Left kidney (tissue), 2 donors: ENCODE data around the gene OR2AJ1. TPM values are rescaled to one million over a fixed set of nuclear protein-coding genes. Genes with fewer than 3 reads are reported as not detected.

ENCODE experiments used
- DNase-seq: peaks from one replicate; pipeline ENCODE4 v3.0.0-alpha.2; 2013
- polyA plus RNA-seq: library from polyadenylated mRNA; unstranded; fragments of 120-200 nt; gene quantifications from one replicate; pipeline ENCODE4 v1.2.1, GENCODE V29; 2013; ENCODE audit not compliant: insufficient read length

OR2AJ1 gene
- polyA plus RNA-seq, 1 donor: not detected

- no peak for DNase-seq
Observed at GRCh38 chr1:247961791-247962190, 37.1 kb downstream of the OR2AJ1 start.

GRCh38 chr1:247962911-247963588, 38.4 kb downstream of the OR2AJ1 start:
- no peak for DNase-seq

- DNase-seq: no peak
Observed at GRCh38 chr1:247964933-247965332, 40.2 kb downstream of the OR2AJ1 start, which contains the start of gene OR2AK2. OR2AK2 (plus strand) TSS chr1:247965233; CDS start chr1:247965377, 144 bp downstream.

GRCh38 chr1:247966532-247967204, 42.0 kb downstream of the OR2AJ1 start:
- DNase-seq: no peak

Other genes starting within 250 kb of the OR2AJ1 start
- gene OR13G1, start 245.2 kb upstream of the OR2AJ1 start, polyA plus RNA-seq: not detected
- gene OR6F1, start 208.2 kb upstream of the OR2AJ1 start, polyA plus RNA-seq: not detected
- not detected for gene OR14K1, start 186.3 kb upstream of the OR2AJ1 start, polyA plus RNA-seq
- not detected for gene OR14A2, start 176.7 kb upstream of the OR2AJ1 start, polyA plus RNA-seq
- 0.08 TPM for gene OR1C1, start 164.3 kb upstream of the OR2AJ1 start, polyA plus RNA-seq
- gene OR14A16, start 100.8 kb upstream of the OR2AJ1 start, polyA plus RNA-seq: not detected
- gene OR11L1, start 83.0 kb upstream of the OR2AJ1 start, polyA plus RNA-seq: not detected
- gene TRIM58, start 67.7 kb upstream of the OR2AJ1 start, polyA plus RNA-seq: 1.0 TPM
- 0.25 TPM for gene OR2W3, start 29.3 kb upstream of the OR2AJ1 start, polyA plus RNA-seq
- not detected for gene OR2T8, start 4.6 kb upstream of the OR2AJ1 start, polyA plus RNA-seq
- not detected for gene OR2L8, start 24.0 kb downstream of the OR2AJ1 start, polyA plus RNA-seq
- gene OR2AK2, start 40.3 kb downstream of the OR2AJ1 start, polyA plus RNA-seq: not detected
- not detected for gene OR2L5, start 88.8 kb downstream of the OR2AJ1 start, polyA plus RNA-seq
- 0.13 TPM for gene OR2L2, start 105.2 kb downstream of the OR2AJ1 start, polyA plus RNA-seq
- gene OR2L3, start 121.9 kb downstream of the OR2AJ1 start, polyA plus RNA-seq: not detected
- not detected for gene OR2L13, start 170.3 kb downstream of the OR2AJ1 start, polyA plus RNA-seq
- not detected for gene OR2M5, start 220.3 kb downstream of the OR2AJ1 start, polyA plus RNA-seq
- gene OR2M2, start 249.9 kb downstream of the OR2AJ1 start, polyA plus RNA-seq: not detected